HG02938 (cell line): ENCODE results near the gene FRMPD2.
"Not testable (repeated sequence)": the region's sequence is repeated elsewhere in the genome, so short reads cannot be mapped to it uniquely, and the experiment has no call there.

Experiments
- ATAC-seq: cut with Tn5 transposase; IDR thresholded peaks from one replicate; pipeline ENCODE4 v1.9.1; 2021; ENCODE audit warnings: mild to moderate bottlenecking, moderate library complexity; ENCODE audit not compliant: unreplicated experiment

Gene FRMPD2

GRCh38 chr10:48253970-48254657 is 20.4 kb downstream of the FRMPD2 start:
- no peak for ATAC-seq

GRCh38 chr10:48252354-48252650 is 22.2 kb downstream of the FRMPD2 start:
- no peak for ATAC-seq

GRCh38 chr10:48251525-48252353 is 22.8 kb downstream of the FRMPD2 start:
- no peak for ATAC-seq

GRCh38 chr10:48251152-48251524 is 23.4 kb downstream of the FRMPD2 start:
- no peak for ATAC-seq

GRCh38 chr10:48249763-48250351 is 24.6 kb downstream of the FRMPD2 start:
- ATAC-seq: no peak

- ATAC-seq: no peak
These were observed 25.3 kb downstream of the FRMPD2 start for GRCh38 chr10:48249004-48249762.

GRCh38 chr10:48248462-48248861 is 26.0 kb downstream of the FRMPD2 start:
- ATAC-seq: no peak

- ATAC-seq: no peak
These were observed 26.8 kb downstream of the FRMPD2 start for GRCh38 chr10:48247680-48248079.

- ATAC-seq: no peak
These were observed 28.0 kb downstream of the FRMPD2 start for GRCh38 chr10:48246501-48246900.

- ATAC-seq: no peak
These were observed 28.5 kb downstream of the FRMPD2 start for GRCh38 chr10:48245977-48246376.

GRCh38 chr10:48243921-48244320 is 30.6 kb downstream of the FRMPD2 start:
- ATAC-seq: not testable (repeated sequence)

GRCh38 chr10:48243487-48243886 is 31.0 kb downstream of the FRMPD2 start:
- ATAC-seq: no peak

- no peak for ATAC-seq
These were observed 32.2 kb downstream of the FRMPD2 start for GRCh38 chr10:48242171-48242904.

- no peak for ATAC-seq
These were observed 33.2 kb downstream of the FRMPD2 start for GRCh38 chr10:48241332-48241731.

- ATAC-seq: no peak
These were observed 34.3 kb downstream of the FRMPD2 start for GRCh38 chr10:48240196-48240595.

- no peak for ATAC-seq
These were observed 34.9 kb downstream of the FRMPD2 start for GRCh38 chr10:48239618-48240017.

GRCh38 chr10:48238826-48239520 is 35.5 kb downstream of the FRMPD2 start:
- no peak for ATAC-seq

- ATAC-seq: no peak
These were observed 36.9 kb downstream of the FRMPD2 start for GRCh38 chr10:48237259-48238250.

GRCh38 chr10:48236199-48236621 is 38.3 kb downstream of the FRMPD2 start:
- ATAC-seq: no peak
